Stimulated activated CD8-positive, alpha-beta memory T cell treated with anti-CD3 and anti-CD28 coated beads, Interleukin-7, amount 100 ng/mL, for 4 hours (primary cell): ENCODE data around the gene LY6G6C.

Experiments used
- DNase-seq, 2 donors: peaks; one replicate each; pipeline ENCODE4 v3.0.0-alpha.2; 2020; ENCODE audit warnings: low read depth in 2 of 2

LY6G6C gene

GRCh38 chr6:31741815-31742214 is 20.3 kb upstream of the LY6G6C start:
- DNase-seq: no peak

GRCh38 chr6:31740397-31741223 is 19.1 kb upstream of the LY6G6C start:
- no peak for DNase-seq

GRCh38 chr6:31739639-31740396 is 18.3 kb upstream of the LY6G6C start, which contains the start of gene MSH5:
Gene MSH5 (plus strand): TSS chr6:31740005. CDS start chr6:31740467, 462 bp downstream.
- peak; percentile 92 for DNase-seq

- DNase-seq: peak; percentile 55 to 63
Measured at GRCh38 chr6:31737991-31738979, 16.7 kb upstream of the LY6G6C start.

GRCh38 chr6:31737315-31737990 is 15.9 kb upstream of the LY6G6C start:
- DNase-seq: no peak

GRCh38 chr6:31736768-31737314 is 15.3 kb upstream of the LY6G6C start:
- no peak for DNase-seq

- DNase-seq: peak; percentile 61 to 70
Measured at GRCh38 chr6:31736021-31736767, 14.6 kb upstream of the LY6G6C start, which contains the start of gene CLIC1. Gene CLIC1 (minus strand): TSS chr6:31736530. CDS start chr6:31736300, 230 bp downstream.

- peak; percentile 45 to 51 for DNase-seq
Measured at GRCh38 chr6:31734821-31735406, 13.4 kb upstream of the LY6G6C start.

- no peak for DNase-seq
Measured at GRCh38 chr6:31734247-31734820, 12.8 kb upstream of the LY6G6C start.

GRCh38 chr6:31733734-31734133 is 12.2 kb upstream of the LY6G6C start:
- no peak for DNase-seq

GRCh38 chr6:31732029-31732428 is 10.5 kb upstream of the LY6G6C start:
- no peak for DNase-seq

- no peak for DNase-seq
Measured at GRCh38 chr6:31730631-31731086, 9.1 kb upstream of the LY6G6C start.

GRCh38 chr6:31729979-31730630 is 8.6 kb upstream of the LY6G6C start:
- peak; percentile 39 to 61 for DNase-seq

- peak; percentile 69 to 70 for DNase-seq
Measured at GRCh38 chr6:31729515-31729978, 8.0 kb upstream of the LY6G6C start.

GRCh38 chr6:31728767-31729514 is 7.4 kb upstream of the LY6G6C start, which contains the start of gene DDAH2:
Gene DDAH2 (minus strand): TSS chr6:31729299. CDS start chr6:31729161, 138 bp downstream.
- no peak for DNase-seq

- DNase-seq: no peak
Measured at GRCh38 chr6:31727717-31728671, 6.4 kb upstream of the LY6G6C start.
